HG03432 (cell line): ENCODE measurements around the gene GOLGA1.
A peak's percentile ranks its signal among the peaks of the same experiment; 100 is the strongest.

Source experiments
- ATAC-seq: cut with Tn5 transposase; IDR thresholded peaks from one replicate; pipeline ENCODE4 v1.9.1; 2021; ENCODE audit warnings: mild to moderate bottlenecking, moderate library complexity; ENCODE audit not compliant: unreplicated experiment

The GOLGA1 gene

GRCh38 chr9:124886866-124887492 lies 53.9 kb downstream of the GOLGA1 start:
- ATAC-seq, result no peak

GRCh38 chr9:124886461-124886860 lies 54.4 kb downstream of the GOLGA1 start:
- ATAC-seq, result no peak

GRCh38 chr9:124885551-124885950 lies 55.3 kb downstream of the GOLGA1 start:
- ATAC-seq, result no peak

- ATAC-seq, result no peak
Observed at GRCh38 chr9:124884376-124884775, 56.5 kb downstream of the GOLGA1 start.

GRCh38 chr9:124882231-124882630 lies 58.7 kb downstream of the GOLGA1 start:
- no peak for ATAC-seq

- no peak for ATAC-seq
Observed at GRCh38 chr9:124881138-124881743, 59.6 kb downstream of the GOLGA1 start.

- ATAC-seq, result no peak
Observed at GRCh38 chr9:124880501-124880900, 60.4 kb downstream of the GOLGA1 start.

- ATAC-seq, result no peak
Observed at GRCh38 chr9:124879226-124879625, 61.7 kb downstream of the GOLGA1 start.

GRCh38 chr9:124878518-124878917 lies 62.4 kb downstream of the GOLGA1 start:
- no peak for ATAC-seq

- no peak for ATAC-seq
Observed at GRCh38 chr9:124878021-124878420, 62.9 kb downstream of the GOLGA1 start.

- no peak for ATAC-seq
Observed at GRCh38 chr9:124877021-124877782, 63.7 kb downstream of the GOLGA1 start.

GRCh38 chr9:124875501-124875900 lies 65.4 kb downstream of the GOLGA1 start:
- ATAC-seq, result no peak

- ATAC-seq, result no peak
Observed at GRCh38 chr9:124873664-124874063, 67.2 kb downstream of the GOLGA1 start.

GRCh38 chr9:124871156-124871561 lies 69.7 kb downstream of the GOLGA1 start:
- no peak for ATAC-seq

- no peak for ATAC-seq
Observed at GRCh38 chr9:124870723-124871122, 70.2 kb downstream of the GOLGA1 start.

- ATAC-seq, result peak; percentile 33
Observed at GRCh38 chr9:124869986-124870560, 70.8 kb downstream of the GOLGA1 start.

GRCh38 chr9:124869466-124869985 lies 71.4 kb downstream of the GOLGA1 start:
- ATAC-seq, result peak; percentile 14

- ATAC-seq, result peak; percentile 68
Observed at GRCh38 chr9:124868511-124869465, 72.1 kb downstream of the GOLGA1 start.

- no peak for ATAC-seq
Observed at GRCh38 chr9:124863371-124863871, 77.5 kb downstream of the GOLGA1 start.
